ENCODE measurements around the gene FRMD8. TPM values are rescaled to one million over a fixed set of nuclear protein-coding genes. Genes with fewer than 3 reads are reported as not detected.

FRMD8 gene
- total and polyA plus RNA-seq, 2 experiments from 2014 or later, result 7.0 to 35.4 TPM

DNA sequence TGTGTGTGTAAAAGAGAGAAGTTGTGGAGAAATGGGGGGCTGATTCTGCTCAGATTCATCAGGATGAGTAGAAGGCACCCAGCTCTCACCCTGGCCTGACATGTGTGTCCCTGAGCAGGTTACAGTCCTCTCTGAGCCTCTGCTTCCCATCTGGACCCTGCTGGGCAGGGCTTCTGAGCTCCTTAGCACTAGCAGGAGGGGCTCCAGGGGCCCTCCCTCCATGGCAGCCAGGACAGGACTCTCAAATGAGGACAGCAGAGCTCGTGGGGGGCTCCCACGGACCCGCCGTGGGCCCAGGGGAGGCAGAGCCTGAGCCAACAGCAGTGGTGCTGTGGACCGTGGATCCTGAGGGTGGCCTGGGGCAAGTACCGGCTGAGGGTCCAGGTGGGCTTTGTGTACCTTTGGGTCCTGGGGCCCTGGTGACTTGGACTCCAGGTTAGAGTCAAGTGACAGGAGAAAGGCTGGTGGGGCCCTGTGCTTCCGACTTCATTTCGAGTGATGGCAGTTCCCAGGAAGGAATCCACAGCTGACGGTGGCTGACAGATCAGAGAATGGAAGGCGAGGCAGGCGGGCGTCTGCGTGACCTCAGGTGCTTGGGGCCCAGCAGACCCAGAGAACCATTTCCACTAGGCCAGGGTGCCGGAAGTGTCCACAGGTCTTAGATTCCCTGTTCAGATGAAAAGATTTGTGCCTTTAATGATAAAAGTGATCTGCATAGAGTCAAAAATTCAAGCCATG lies 58.0 kb downstream of the FRMD8 start:
- H3K27me3 ChIP-seq (ENCODE audit: insufficient read depth), result no peaks in the 10 kb centered on the region
- peaks cover 14% of the 10 kb centered on the region for H3K27me3 Mint-ChIP-seq (ENCODE audit: insufficient read depth, low read depth, poor library complexity)
- no peaks in the 10 kb centered on the region for H4K20me1 ChIP-seq (replicated peaks; ENCODE audit: insufficient read depth)
- peaks cover 5% of the 10 kb centered on the region; the same call in 1 of the 3 replicates for H3K36me3 Mint-ChIP-seq (ENCODE audit: low read depth)
- H3K9me2 ChIP-seq (ENCODE audit: insufficient read depth), result no peaks in the 10 kb centered on the region
- H3F3A ChIP-seq (replicated peaks; ENCODE audit: low read depth), result 0 out of 2 replicates have a peak, but pooled peaks cover 3% of the 10 kb centered on the region
- no peaks in the 10 kb centered on the region for H3K4me1 ChIP-seq (ENCODE audit: insufficient read depth)
- H2AFZ ChIP-seq, result no peak overlapping the region
- peaks cover 7% of the 10 kb centered on the region for H3K4me1 Mint-ChIP-seq
- H3K36me3 ChIP-seq (ENCODE audit: insufficient read depth), result no peaks in the 10 kb centered on the region
- no peak overlapping the region for H3K4me3 Mint-ChIP-seq
- H3K9me3 Mint-ChIP-seq, result peaks cover 6% of the 10 kb centered on the region
- no peak overlapping the region for H3K27ac Mint-ChIP-seq
- no peaks in the 10 kb centered on the region for H3K79me2 ChIP-seq (replicated peaks; ENCODE audit: insufficient read depth)
- H3K27ac ChIP-seq (ENCODE audit: low read depth), result no peak overlapping the region
- H3K4me3 ChIP-seq, result no peak overlapping the region
- ATAC-seq (no peak), DNase-seq (ENCODE audit: low spot score) (no peak)
- TF ChIP-seq EZH2phosphoT487 (IDR thresholded peaks at IDR 0.05; ENCODE audit: unreplicated experiment) (no peak), STAT1 (IDR thresholded peaks at IDR 0.05; ENCODE audit: unreplicated experiment) (no peak), CREB1 (CRISPR knock-in tag; IDR thresholded peaks at IDR 0.05; ENCODE audit: low read depth) (no peak), NANOG (IDR thresholded peaks at IDR 0.05; ENCODE audit: borderline replicate concordance) (no peak)
- H3K4me2 ChIP-seq, result no peak overlapping the region

DNA sequence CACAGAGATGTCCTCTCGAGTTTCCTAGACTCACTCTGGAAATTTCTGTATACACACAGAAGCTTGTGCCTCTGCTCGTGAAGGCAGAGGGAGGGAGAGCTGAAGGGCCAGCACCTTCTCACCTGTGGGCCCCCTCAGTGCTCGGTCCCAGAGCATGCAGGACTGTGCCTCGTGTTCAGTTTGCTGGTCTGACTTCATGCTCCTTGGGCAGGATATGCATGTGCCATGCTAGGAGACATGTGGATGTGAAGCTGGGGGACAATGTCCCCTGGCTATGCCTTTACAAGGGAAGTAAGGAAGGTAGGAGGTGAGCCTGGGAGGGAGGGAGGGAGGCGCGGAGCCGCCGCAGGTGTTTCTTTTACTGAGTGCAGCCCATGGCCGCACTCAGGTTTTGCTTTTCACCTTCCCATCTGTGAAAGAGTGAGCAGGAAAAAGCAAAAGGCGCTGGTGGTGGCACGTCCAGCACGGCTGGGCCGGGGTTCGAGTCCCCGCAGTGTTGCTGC lies 58.7 kb downstream of the FRMD8 start:
- Histone ChIP-seq H3F3A (replicated peaks; ENCODE audit: low read depth) (0 out of 2 replicates have a peak, but pooled peaks cover 3% of the 10 kb centered on the region), H4K20me1 (replicated peaks; ENCODE audit: insufficient read depth) (no peaks in the 10 kb centered on the region), H2AFZ (no peak overlapping the region), H3K4me1 (ENCODE audit: insufficient read depth) (no peaks in the 10 kb centered on the region), H3K4me3 (no peak overlapping the region), H3K36me3 (ENCODE audit: insufficient read depth) (no peaks in the 10 kb centered on the region), H3K27ac (ENCODE audit: low read depth) (no peak overlapping the region), H3K4me2 (no peak overlapping the region), H3K9me2 (ENCODE audit: insufficient read depth) (no peaks in the 10 kb centered on the region), H3K27me3 (ENCODE audit: insufficient read depth) (no peaks in the 10 kb centered on the region), H3K79me2 (replicated peaks; ENCODE audit: insufficient read depth) (no peaks in the 10 kb centered on the region)
- H3K36me3 Mint-ChIP-seq (ENCODE audit: low read depth), result peaks cover 5% of the 10 kb centered on the region; the same call in 1 of the 3 replicates
- peaks cover 15% of the 10 kb centered on the region for H3K27me3 Mint-ChIP-seq (ENCODE audit: insufficient read depth, low read depth, poor library complexity)
- peaks cover 7% of the 10 kb centered on the region for H3K4me1 Mint-ChIP-seq
- no peak for ATAC-seq
- no peak overlapping the region for H3K27ac Mint-ChIP-seq
- no peak overlapping the region for H3K4me3 Mint-ChIP-seq
- TF ChIP-seq ZNF114 (CRISPR knock-in tag; IDR thresholded peaks at IDR 0.05) (no peak), JUNB (IDR thresholded peaks at IDR 0.05; ENCODE audit: unreplicated experiment) (no peak)
- peaks cover 11% of the 10 kb centered on the region for H3K9me3 Mint-ChIP-seq
- no peak for DNase-seq (ENCODE audit: low spot score)

DNA sequence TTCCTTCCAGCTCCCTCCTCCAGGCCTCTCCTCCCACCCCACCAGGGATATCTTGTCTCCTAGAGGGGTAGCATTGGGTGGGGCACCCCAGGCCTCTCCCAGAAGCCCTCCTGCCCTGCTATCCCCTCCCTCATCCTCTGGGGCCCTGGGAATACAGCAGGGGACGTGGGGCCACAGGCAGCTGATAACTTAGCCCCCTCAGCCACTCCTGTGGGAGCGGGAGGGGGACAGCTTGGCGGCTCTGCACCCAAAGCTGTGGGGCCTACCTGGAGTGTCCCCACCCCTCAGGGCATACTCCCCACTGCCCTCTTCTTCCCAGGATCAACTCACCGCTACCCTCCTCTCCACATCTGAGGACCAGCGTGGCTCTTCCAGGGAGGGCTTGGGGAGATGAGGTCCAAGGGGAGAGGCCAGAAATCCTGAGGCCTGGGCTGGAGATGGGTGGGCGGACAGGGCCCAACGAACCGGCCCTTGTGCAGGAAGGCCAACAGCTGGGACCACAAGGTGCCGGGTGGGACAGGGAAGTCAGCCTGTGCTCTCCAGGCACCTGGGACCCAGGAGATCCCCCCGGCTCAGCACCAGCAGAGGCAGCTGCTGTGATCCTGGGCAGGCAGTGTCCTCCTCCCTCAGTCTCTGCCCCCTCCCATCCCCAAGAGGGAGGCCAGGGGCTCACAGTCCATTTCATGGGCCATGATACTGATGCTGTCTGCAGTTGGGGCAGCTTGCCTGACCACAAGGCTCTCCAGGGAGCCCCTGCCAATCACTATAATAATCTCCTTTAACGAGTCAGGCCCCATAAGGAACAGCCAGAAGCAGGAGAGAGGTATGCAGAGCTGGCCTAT lies 59.4 kb downstream of the FRMD8 start:
- Mint-ChIP-seq H3K27ac (no peak overlapping the region), H3K27me3 (ENCODE audit: insufficient read depth, low read depth, poor library complexity) (peaks cover 13% of the 10 kb centered on the region)
- no peak for DNase-seq (ENCODE audit: low spot score)

More for the DNA sequence above, 59.4 kb downstream of the FRMD8 start:
- Histone ChIP-seq H3K4me2 (no peak overlapping the region), H3K4me3 (no peak overlapping the region), H3K4me1 (ENCODE audit: insufficient read depth) (no peaks in the 10 kb centered on the region), H3K27me3 (ENCODE audit: insufficient read depth) (no peaks in the 10 kb centered on the region), H3K27ac (ENCODE audit: low read depth) (no peak overlapping the region), H3K79me2 (replicated peaks; ENCODE audit: insufficient read depth) (no peaks in the 10 kb centered on the region), H3F3A (replicated peaks; ENCODE audit: low read depth) (0 out of 2 replicates have a peak, but pooled peaks cover 3% of the 10 kb centered on the region), H3K9me2 (ENCODE audit: insufficient read depth) (no peaks in the 10 kb centered on the region), H2AFZ (no peak overlapping the region), H3K36me3 (ENCODE audit: insufficient read depth) (no peaks in the 10 kb centered on the region), H4K20me1 (replicated peaks; ENCODE audit: insufficient read depth) (no peaks in the 10 kb centered on the region)
- H3K9me3 Mint-ChIP-seq, result peaks cover 18% of the 10 kb centered on the region
- H3K4me3 Mint-ChIP-seq, result no peak overlapping the region
- peaks cover 7% of the 10 kb centered on the region for H3K4me1 Mint-ChIP-seq
- no peak for TF ChIP-seq CREB1 (CRISPR knock-in tag; IDR thresholded peaks at IDR 0.05; ENCODE audit: low read depth)
- TF ChIP-seq STAT1 (IDR thresholded peaks at IDR 0.05; ENCODE audit: unreplicated experiment), result no peak
- TF ChIP-seq, protein P1, sequence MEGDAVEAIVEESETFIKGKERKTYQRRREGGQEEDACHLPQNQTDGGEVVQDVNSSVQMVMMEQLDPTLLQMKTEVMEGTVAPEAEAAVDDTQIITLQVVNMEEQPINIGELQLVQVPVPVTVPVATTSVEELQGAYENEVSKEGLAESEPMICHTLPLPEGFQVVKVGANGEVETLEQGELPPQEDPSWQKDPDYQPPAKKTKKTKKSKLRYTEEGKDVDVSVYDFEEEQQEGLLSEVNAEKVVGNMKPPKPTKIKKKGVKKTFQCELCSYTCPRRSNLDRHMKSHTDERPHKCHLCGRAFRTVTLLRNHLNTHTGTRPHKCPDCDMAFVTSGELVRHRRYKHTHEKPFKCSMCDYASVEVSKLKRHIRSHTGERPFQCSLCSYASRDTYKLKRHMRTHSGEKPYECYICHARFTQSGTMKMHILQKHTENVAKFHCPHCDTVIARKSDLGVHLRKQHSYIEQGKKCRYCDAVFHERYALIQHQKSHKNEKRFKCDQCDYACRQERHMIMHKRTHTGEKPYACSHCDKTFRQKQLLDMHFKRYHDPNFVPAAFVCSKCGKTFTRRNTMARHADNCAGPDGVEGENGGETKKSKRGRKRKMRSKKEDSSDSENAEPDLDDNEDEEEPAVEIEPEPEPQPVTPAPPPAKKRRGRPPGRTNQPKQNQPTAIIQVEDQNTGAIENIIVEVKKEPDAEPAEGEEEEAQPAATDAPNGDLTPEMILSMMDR (conservative IDR thresholded peaks at IDR 0.05; ENCODE audit: low read depth in 2 of 2), result no peak
- H3K36me3 Mint-ChIP-seq (ENCODE audit: low read depth), result peaks cover 5% of the 10 kb centered on the region; the same call in 1 of the 3 replicates
- ATAC-seq, result no peak
